HG03064 (cell line): Measurements from ENCODE around the gene DMAC2.
A peak's percentile ranks its signal among the peaks of the same experiment; 100 is the strongest.
"Not testable (repeated sequence)": the region's sequence is repeated elsewhere in the genome, so short reads cannot be mapped to it uniquely, and the experiment has no call there.

Experiments
- ATAC-seq: cut with Tn5 transposase; IDR thresholded peaks from one replicate; pipeline ENCODE4 v1.9.1; 2021; ENCODE audit warnings: low read depth; ENCODE audit not compliant: unreplicated experiment

The DMAC2 gene

DNA sequence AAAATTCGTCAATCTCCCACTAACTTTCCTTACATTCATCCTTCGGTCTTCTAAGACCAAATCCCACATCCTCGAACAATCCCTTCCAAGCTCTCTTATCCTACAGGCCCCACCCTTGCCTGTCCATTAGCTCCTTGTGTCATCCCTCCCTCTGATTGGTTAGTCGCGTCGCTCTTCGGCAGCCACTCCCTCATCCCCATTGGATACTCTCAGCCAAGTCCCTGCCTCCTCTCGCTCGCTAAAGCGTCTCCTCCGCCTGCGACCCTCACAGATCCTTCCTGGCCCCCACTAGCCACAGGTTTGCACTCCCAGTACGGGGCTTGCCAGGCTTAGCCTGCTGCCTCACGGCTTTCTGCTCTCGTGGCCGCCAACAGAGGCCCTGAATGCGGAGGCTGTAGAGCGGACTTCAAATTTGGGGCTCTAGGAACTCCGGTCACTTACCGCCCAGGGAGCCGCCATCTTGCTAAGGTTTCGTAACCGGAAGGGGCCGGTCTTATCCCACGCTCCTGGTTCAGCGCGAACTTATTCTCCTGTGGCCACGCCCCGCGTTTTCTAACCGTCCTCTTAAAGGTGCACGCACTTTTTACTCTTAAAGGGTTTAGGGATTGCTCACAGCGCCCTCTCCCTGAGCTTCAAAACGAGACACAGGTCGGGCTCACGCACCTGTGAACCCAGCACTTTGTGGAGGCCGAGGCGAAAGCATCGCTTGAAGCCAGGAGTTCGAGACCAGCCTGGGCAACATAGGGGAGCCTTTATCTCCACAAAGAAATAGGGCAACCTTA, at the start of gene DMAC2:
Gene DMAC2 (minus strand): TSS at position 472 of the 782 bp plus-strand sequence. CDS start 13 bp downstream, at position 459.
- ATAC-seq, result peak; percentile 83

- not testable (repeated sequence) for ATAC-seq
Observed at GRCh38 chr19:41486953-41487352, 47.2 kb upstream of the DMAC2 start.

GRCh38 chr19:41484822-41485221, 45.1 kb upstream of the DMAC2 start:
- no peak for ATAC-seq

DNA sequence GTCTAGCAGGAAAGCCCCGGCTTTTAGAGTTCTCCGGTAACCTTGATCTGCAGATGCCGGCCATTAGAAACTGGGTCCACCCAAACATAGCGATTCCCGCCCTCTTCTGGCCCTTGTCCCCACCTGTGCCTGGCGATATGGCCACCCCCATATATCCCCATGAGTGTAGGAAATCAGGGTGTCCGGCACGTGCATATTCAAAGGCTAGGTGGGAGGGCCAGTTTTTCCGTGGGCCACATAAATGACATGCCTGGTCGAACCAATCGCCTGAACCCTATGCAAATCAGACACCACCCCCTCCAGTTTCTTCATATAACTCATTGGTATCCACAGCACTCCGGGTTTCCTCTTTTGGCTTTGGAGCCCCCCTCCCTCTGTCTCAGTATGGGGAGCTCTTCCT, 40.6 kb upstream of the DMAC2 start:
- ATAC-seq, result no peak

DNA sequence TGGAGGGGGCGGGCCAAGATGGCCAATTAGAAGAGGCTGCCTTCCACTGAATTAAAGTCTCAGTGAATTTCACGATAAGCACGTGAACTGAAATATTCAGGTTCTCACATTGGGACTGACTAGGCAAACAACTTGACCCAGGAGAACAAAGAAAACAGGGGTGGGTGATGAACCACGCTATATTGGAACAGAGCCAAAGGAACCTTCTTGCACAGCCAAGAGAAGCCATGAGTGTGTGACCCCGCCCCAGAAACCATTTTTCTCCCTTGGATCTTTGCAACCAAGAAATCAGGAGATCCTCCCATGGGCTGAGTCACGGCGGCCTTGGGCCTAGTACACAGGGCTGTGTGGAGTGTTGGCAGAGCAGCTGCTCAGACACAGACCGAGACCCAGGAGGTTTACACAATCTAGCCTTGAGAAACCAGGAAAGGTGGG, 40.1 kb upstream of the DMAC2 start:
- ATAC-seq, result no peak

DNA sequence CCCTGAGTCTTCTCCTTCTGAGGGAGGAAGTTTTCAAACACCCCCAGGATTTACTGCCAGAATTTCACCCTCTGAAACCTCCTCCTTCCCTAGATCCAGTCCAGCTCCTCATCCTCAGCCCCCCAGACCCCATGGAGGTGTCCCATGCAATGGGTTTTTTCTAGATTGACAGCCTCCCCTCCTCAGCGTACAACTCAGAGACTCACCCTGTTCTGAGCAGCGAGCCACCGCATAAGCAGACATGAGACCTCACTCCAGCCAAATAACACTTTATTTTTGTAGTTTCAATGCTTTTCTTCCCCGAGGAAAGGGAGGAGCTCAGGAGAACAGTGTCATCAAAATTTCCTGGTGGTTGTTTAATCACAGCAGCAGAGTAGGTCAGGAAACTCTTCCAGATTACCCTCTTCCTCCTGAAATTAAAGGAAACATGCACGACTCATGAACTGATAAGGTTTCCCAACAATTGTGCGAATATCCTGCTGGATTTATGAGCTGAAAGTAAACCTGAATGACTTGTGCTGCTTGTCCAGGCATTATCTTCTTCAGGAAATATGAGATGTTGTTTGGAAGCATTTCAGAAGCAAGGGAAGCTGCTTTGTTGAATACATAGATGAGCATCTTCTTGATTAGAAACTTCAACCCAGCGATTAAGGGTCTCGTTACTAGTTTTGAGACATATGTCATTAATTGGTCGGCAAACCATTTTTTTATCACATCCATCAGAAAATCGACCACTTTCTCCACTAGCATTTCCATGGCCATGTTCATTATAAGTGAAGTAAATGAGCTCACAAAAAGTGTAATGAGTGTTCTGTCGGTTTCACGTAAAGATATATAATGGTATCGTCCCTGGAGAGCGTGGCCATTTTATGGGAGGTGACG, 39.4 kb upstream of the DMAC2 start:
- ATAC-seq, result no peak

DNA sequence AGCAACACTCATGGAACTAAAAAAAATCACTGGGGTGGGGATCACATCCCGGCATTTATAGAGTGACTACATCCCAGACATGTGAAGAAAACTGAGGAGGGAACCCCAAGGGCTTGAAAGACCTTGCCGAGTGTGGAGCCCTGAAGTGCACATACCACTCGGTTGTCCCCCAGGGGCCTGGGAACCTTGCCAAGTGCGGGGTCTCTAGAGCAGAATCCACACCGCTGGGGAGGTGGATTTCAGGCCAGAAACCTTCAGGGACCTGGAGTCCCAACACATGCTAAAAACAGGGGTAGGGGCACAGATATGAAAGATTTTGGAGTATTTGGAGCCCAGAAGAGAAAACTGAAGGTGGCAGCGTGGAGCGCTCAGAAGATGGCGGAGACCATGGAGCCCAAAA, 38.5 kb upstream of the DMAC2 start:
- no peak for ATAC-seq

GRCh38 chr19:41476583-41476982, 36.9 kb upstream of the DMAC2 start:
- no peak for ATAC-seq

GRCh38 chr19:41463257-41464256, 23.8 kb upstream of the DMAC2 start:
- not testable (repeated sequence) for ATAC-seq

DNA sequence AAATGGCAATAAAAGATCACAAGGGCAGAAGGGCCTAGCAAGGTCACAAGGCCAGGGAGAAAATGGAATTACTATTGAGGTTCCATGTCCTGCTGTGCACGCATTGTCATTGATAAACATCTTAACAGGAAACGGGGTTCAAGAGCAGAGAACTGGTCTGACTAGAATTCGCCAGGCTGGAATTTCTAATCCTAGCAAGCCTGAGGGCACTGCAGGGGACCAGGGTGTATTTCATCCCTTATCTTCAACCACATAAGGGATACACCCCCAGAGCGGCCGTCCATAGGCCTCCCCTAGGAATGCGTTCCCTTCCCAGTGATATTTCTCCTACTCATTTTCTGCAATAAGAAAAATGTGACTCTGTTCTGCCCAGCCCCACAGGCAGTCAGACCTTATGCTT, 22.8 kb upstream of the DMAC2 start:
- ATAC-seq, result no peak

GRCh38 chr19:41457241-41457640, 17.5 kb upstream of the DMAC2 start:
- no peak for ATAC-seq

- no peak for ATAC-seq
Observed at GRCh38 chr19:41456342-41456918, 16.7 kb upstream of the DMAC2 start.

- no peak for ATAC-seq
Observed at GRCh38 chr19:41455936-41456335, 16.2 kb upstream of the DMAC2 start.

- no peak for ATAC-seq
Observed at GRCh38 chr19:41452584-41453275, 13.0 kb upstream of the DMAC2 start.

GRCh38 chr19:41449865-41450178, 10.1 kb upstream of the DMAC2 start:
- ATAC-seq, result no peak

GRCh38 chr19:41449079-41449864, 9.6 kb upstream of the DMAC2 start:
- ATAC-seq, result no peak

DNA sequence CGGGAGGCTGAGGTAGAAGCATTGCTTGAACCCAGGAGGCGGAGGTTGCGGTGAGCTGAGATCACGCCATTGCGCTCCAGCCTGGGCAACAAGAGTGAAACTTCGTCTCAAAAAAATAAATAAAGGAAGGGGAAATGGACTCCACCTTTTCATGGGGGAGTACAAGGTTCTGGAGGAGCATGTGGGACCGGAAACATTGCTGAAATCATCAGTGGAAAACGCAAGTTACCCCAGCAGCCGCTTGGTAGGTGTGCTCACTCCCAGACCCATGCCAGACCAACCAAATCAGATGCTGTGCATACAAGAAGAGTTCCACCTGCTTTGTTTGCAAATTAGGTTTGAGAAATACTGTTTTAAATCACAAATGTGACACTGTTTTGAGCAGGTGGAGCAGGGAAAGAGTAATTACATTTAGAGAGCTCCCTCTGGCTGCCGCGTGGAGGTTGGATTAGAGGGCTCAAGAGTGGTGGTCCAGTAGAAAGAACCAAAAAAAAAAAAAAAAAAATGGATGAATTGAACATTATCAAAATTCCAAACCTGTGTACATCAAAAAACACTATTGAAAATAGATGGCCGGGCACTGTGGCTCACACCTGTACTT, 8.1 kb upstream of the DMAC2 start:
- no peak for ATAC-seq

DNA sequence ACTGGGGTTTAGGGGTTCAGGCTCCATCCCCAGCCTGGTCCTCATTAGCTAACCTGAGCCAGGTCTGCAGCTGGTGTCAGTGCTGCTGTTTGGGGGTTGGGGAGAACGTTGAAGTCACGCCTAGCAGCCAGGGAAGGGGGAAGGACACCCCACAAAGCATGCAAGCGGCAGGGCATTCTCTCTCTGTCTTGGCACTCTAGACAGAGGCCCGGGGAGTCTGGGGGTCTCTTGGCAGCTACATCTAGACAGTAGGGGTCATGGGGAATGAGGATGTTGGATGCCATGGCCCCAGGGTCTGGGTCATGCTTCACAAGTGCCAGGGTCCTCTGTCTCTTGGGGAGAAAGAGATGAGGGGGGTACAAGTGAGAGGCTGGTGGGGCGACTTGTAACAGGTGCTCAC, 5.9 kb upstream of the DMAC2 start:
- ATAC-seq, result no peak
